H1 (cell line): ENCODE measurements around the gene ABHD15. TPM values are rescaled to one million over a fixed set of nuclear protein-coding genes. Genes with fewer than 3 reads are reported as not detected.
A peak's percentile ranks its signal among the peaks of the same experiment; 100 is the strongest.

ENCODE experiments used
- BRCA1 ChIP-seq: IDR thresholded peaks from 2 replicates; pipeline ENCODE4 v1.6.1; 2012; ENCODE audit warnings: low read depth, low read length, improper control_type of control experiment
- CBX8 ChIP-seq: fragments of 300-800, 300-1000 bp; sonication (generic); IDR thresholded peaks from 2 replicates; pipeline ENCODE4 v1.7.1; 2016; ENCODE audit warnings: low read depth, low read length, borderline replicate concordance
- CHD1 ChIP-seq: IDR thresholded peaks from 2 replicates; pipeline ENCODE4 v1.6.1; 2012; ENCODE audit warnings: low read depth, low read length, improper control_type of control experiment
- CTCF ChIP-seq, 3 experiments: IDR thresholded peaks; 1 replicate in 2 of 3; 2 replicates in 1 of 3; pipeline versions ENCODE4 v1.5.1 to v1.6.1; 2011; ENCODE audit warnings: low read length in 3 of 3, mild to moderate bottlenecking in 3 of 3, inconsistent platforms in 2 of 3, low read depth in 1 of 3, moderate library complexity in 1 of 3; ENCODE audit not compliant: insufficient read depth in 1 of 3; ENCODE audit errors: control extremely low read depth in 1 of 3
- FOSL1 ChIP-seq: IDR thresholded peaks from 2 replicates; pipeline ENCODE4 v1.6.1; 2011; ENCODE audit warnings: mild to moderate bottlenecking, low read depth, low read length, moderate library complexity; ENCODE audit not compliant: insufficient read depth
- GABPA ChIP-seq: IDR thresholded peaks from 2 replicates; pipeline ENCODE4 v1.6.1; 2011; ENCODE audit warnings: mild to moderate bottlenecking, low read length, moderate library complexity, borderline replicate concordance; ENCODE audit not compliant: insufficient read depth
- HDAC6 ChIP-seq: IDR thresholded peaks from one replicate; pipeline ENCODE4 v1.7.1; 2012; ENCODE audit warnings: low read depth, mild to moderate bottlenecking, inconsistent platforms, low read length, moderate library complexity
- JUND ChIP-seq: IDR thresholded peaks from 2 replicates; pipeline ENCODE4 v1.6.1; 2011; ENCODE audit warnings: mild to moderate bottlenecking, improper control_type of control experiment, low read length
- KDM1A ChIP-seq: fragments of 200-600, 300-600 bp; sonication (generic); IDR thresholded peaks from 2 replicates; pipeline ENCODE4 v1.7.1; 2016; ENCODE audit warnings: mild to moderate bottlenecking, low read length, borderline replicate concordance
- KDM4A ChIP-seq: IDR thresholded peaks from one replicate; pipeline ENCODE4 v1.7.1; 2012; ENCODE audit warnings: low read depth, mild to moderate bottlenecking, moderate library complexity, low read length, inconsistent platforms; ENCODE audit not compliant: severe bottlenecking
- NRF1 ChIP-seq: IDR thresholded peaks from 2 replicates; pipeline ENCODE4 v1.6.1; 2011; ENCODE audit warnings: mild to moderate bottlenecking, low read depth, low read length, improper control_type of control experiment
- PHF8 ChIP-seq: fragments of 200-600 bp; sonication (generic); conservative IDR thresholded peaks from 2 replicates; pipeline ENCODE4 v1.7.1; 2012; ENCODE audit warnings: low read depth, mild to moderate bottlenecking, inconsistent platforms, low read length, moderate library complexity
- POU5F1 ChIP-seq: IDR thresholded peaks from 2 replicates; pipeline ENCODE4 v1.6.1; 2011; ENCODE audit warnings: low read depth, mild to moderate bottlenecking, low read length, moderate library complexity
- RFX5 ChIP-seq: IDR thresholded peaks from 2 replicates; pipeline ENCODE4 v1.6.1; 2011; ENCODE audit warnings: low read depth, low read length, improper control_type of control experiment, borderline replicate concordance
- RXRA ChIP-seq: IDR thresholded peaks from 2 replicates; pipeline ENCODE4 v1.6.1; 2011; ENCODE audit warnings: low read depth, mild to moderate bottlenecking, low read length, moderate library complexity; ENCODE audit not compliant: insufficient read depth
- SAP30 ChIP-seq: fragments of 300-600 bp; sonication (generic); IDR thresholded peaks from 2 replicates; pipeline ENCODE4 v1.7.1; 2012; ENCODE audit warnings: low read length, moderate library complexity, mild to moderate bottlenecking, inconsistent platforms; ENCODE audit not compliant: insufficient read depth, insufficient replicate concordance
- SIRT6 ChIP-seq: IDR thresholded peaks from one replicate; pipeline ENCODE4 v1.7.1; 2012; ENCODE audit warnings: low read length, inconsistent platforms
- TAF7 ChIP-seq: optimal IDR thresholded peaks from 2 replicates; pipeline ENCODE3; 2011; ENCODE audit warnings: low read depth, mild to moderate bottlenecking, inconsistent platforms, low read length, moderate library complexity, borderline replicate concordance
- TEAD4 ChIP-seq: IDR thresholded peaks from 2 replicates; pipeline ENCODE4 v1.6.1; 2012; ENCODE audit warnings: low read depth, low read length, inconsistent platforms, mixed read lengths
- USF2 ChIP-seq: IDR thresholded peaks from 2 replicates; pipeline ENCODE4 v1.6.1; 2011; ENCODE audit warnings: low read length, improper control_type of control experiment
- polyA plus RNA-seq, 7 experiments: library from polyadenylated mRNA; depleted of rRNA in 3 of 7; stranded (reverse) in 5 of 7; unstranded in 2 of 7; fragments of >200 nt in 5 of 7; fragments of 200-250 nt in 2 of 7; gene quantifications; 1 replicate in 5 of 7; 2 replicates in 1 of 7; 4 replicates in 1 of 7; pipeline versions ENCODE4 v1.2.1 to v1.2.3, GENCODE V29; 2011 to 2013; ENCODE audit warnings: missing spikeins in 2 of 7, mixed read lengths in 2 of 7
- total RNA-seq: library from RNA; stranded (reverse); fragmentation: NEBNext Ultra II Directional; extraction: Animal tissue kit (Norgen Biotek cat#: 25700); gene quantifications from 2 replicates; pipeline ENCODE4 v1.2.1, GENCODE V29; 2021

ABHD15 gene
- total and polyA plus RNA-seq, 2 of the 8 experiments (the other 6 are each of a cell fraction or from before 2014, with no cell fraction given), result 0.88 to 1.7 TPM

- TF ChIP-seq CTCF (IDR thresholded peaks at IDR 0.05; ENCODE audit: control extremely low read depth in 1 of 3, insufficient read depth in 1 of 3, low read depth in 1 of 3, low read length in 3 of 3), result peak; percentile 46 to 49 (median 48)
- TF ChIP-seq JUND, result no peak
- no peak for TF ChIP-seq PHF8
- no peak for TF ChIP-seq KDM1A
- no peak for TF ChIP-seq RFX5
- TF ChIP-seq RXRA, result no peak
- TF ChIP-seq HDAC6, result no peak
- no peak for TF ChIP-seq TEAD4
- TF ChIP-seq KDM4A, result peak; percentile 63
- no peak for TF ChIP-seq BRCA1
- no peak for TF ChIP-seq POU5F1
- peak; percentile 93 for TF ChIP-seq TAF7
- TF ChIP-seq GABPA, result no peak
- TF ChIP-seq SIRT6, result no peak
- TF ChIP-seq CBX8, result no peak
- TF ChIP-seq SAP30, result peak; percentile 100
- no peak for TF ChIP-seq USF2
- no peak for TF ChIP-seq FOSL1
- no peak for TF ChIP-seq NRF1
- no peak for TF ChIP-seq CHD1
Observed at GRCh38 chr17:29593591-29594518, 27.0 kb upstream of the ABHD15 start (continued).
